Jurkat, Clone E6-1 (cell line): ENCODE results near the gene SDF4.

Experiments used
- DNase-seq: peaks from one replicate; pipeline ENCODE4 v3.0.0-alpha.2; 2011; ENCODE audit warnings: low read depth, low spot score
- H3K4me3 ChIP-seq: 2 replicates; pipeline ENCODE4 v1.5.1; 2011; ENCODE audit warnings: mild to moderate bottlenecking, low read length, control low read depth, moderate library complexity

Gene SDF4

GRCh38 chr1:1232796-1233566 is 1.2 kb upstream of the SDF4 start:
- peak overlapping the region; percentile 54 for H3K4me3 ChIP-seq
- DNase-seq, result no peak

GRCh38 chr1:1232208-1232795 is 501 bp upstream of the SDF4 start, which contains the start of gene B3GALT6:
B3GALT6 (plus strand) TSS chr1:1232237; CDS start chr1:1232279, 42 bp downstream.
- no peak for DNase-seq
- H3K4me3 ChIP-seq, result peak within 1 kb of the TSS; percentile 96

- peak overlapping the region; percentile 96 for H3K4me3 ChIP-seq
- DNase-seq, result no peak
Measured at GRCh38 chr1:1230656-1231399, 973 bp downstream of the SDF4 start.

GRCh38 chr1:1229770-1230169 is 2.0 kb downstream of the SDF4 start:
- no peak for DNase-seq
- H3K4me3 ChIP-seq, result no peak overlapping the region

- no peak overlapping the region for H3K4me3 ChIP-seq
- DNase-seq, result no peak
Measured at GRCh38 chr1:1228596-1229321, 3.0 kb downstream of the SDF4 start.

- no peak for DNase-seq
Measured at GRCh38 chr1:1228187-1228586, 3.6 kb downstream of the SDF4 start.

GRCh38 chr1:1227386-1227785 is 4.4 kb downstream of the SDF4 start:
- H3K4me3 ChIP-seq, result no peak overlapping the region
- DNase-seq, result no peak

More at GRCh38 chr1:1228187-1228586, 3.6 kb downstream of the SDF4 start:
- no peak overlapping the region for H3K4me3 ChIP-seq

GRCh38 chr1:1226566-1227362 is 5.0 kb downstream of the SDF4 start:
- no peak for DNase-seq
- no peak overlapping the region for H3K4me3 ChIP-seq

- H3K4me3 ChIP-seq, result no peak overlapping the region
- DNase-seq, result no peak
Measured at GRCh38 chr1:1225913-1226312, 5.9 kb downstream of the SDF4 start.

GRCh38 chr1:1225238-1225845 is 6.5 kb downstream of the SDF4 start:
- no peak overlapping the region for H3K4me3 ChIP-seq
- DNase-seq, result no peak

GRCh38 chr1:1223891-1224290 is 7.9 kb downstream of the SDF4 start:
- no peak overlapping the region for H3K4me3 ChIP-seq
- DNase-seq, result no peak

- DNase-seq, result no peak
- H3K4me3 ChIP-seq, result no peak overlapping the region
Measured at GRCh38 chr1:1223321-1223720, 8.5 kb downstream of the SDF4 start.

GRCh38 chr1:1222575-1223225 is 9.1 kb downstream of the SDF4 start:
- no peak overlapping the region for H3K4me3 ChIP-seq
- DNase-seq, result no peak

GRCh38 chr1:1221887-1222574 is 9.8 kb downstream of the SDF4 start:
- no peak for DNase-seq
- H3K4me3 ChIP-seq, result no peak overlapping the region

- DNase-seq, result no peak
- no peak overlapping the region for H3K4me3 ChIP-seq
Measured at GRCh38 chr1:1220197-1220596, 11.6 kb downstream of the SDF4 start.

GRCh38 chr1:1219341-1219740 is 12.5 kb downstream of the SDF4 start:
- H3K4me3 ChIP-seq, result no peak overlapping the region
- no peak for DNase-seq

GRCh38 chr1:1218524-1219200 is 13.1 kb downstream of the SDF4 start:
- no peak overlapping the region for H3K4me3 ChIP-seq

More at GRCh38 chr1:1218524-1219200, 13.1 kb downstream of the SDF4 start:
- DNase-seq, result no peak
